Measurements from ENCODE around the gene ZKSCAN5.

- TF ChIP-seq, protein P1, sequence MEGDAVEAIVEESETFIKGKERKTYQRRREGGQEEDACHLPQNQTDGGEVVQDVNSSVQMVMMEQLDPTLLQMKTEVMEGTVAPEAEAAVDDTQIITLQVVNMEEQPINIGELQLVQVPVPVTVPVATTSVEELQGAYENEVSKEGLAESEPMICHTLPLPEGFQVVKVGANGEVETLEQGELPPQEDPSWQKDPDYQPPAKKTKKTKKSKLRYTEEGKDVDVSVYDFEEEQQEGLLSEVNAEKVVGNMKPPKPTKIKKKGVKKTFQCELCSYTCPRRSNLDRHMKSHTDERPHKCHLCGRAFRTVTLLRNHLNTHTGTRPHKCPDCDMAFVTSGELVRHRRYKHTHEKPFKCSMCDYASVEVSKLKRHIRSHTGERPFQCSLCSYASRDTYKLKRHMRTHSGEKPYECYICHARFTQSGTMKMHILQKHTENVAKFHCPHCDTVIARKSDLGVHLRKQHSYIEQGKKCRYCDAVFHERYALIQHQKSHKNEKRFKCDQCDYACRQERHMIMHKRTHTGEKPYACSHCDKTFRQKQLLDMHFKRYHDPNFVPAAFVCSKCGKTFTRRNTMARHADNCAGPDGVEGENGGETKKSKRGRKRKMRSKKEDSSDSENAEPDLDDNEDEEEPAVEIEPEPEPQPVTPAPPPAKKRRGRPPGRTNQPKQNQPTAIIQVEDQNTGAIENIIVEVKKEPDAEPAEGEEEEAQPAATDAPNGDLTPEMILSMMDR (IDR thresholded peaks at IDR 0.05; ENCODE audit: low read depth, low read length, poor library complexity, severe bottlenecking): no peak
- no peak for TF ChIP-seq EZH2phosphoT487 (IDR thresholded peaks at IDR 0.05; ENCODE audit: borderline replicate concordance, low read length)
These were observed 57.8 kb downstream of the ZKSCAN5 start for GRCh38 chr7:99562114-99562784.

Measured in DOHH2 (cell line).